H1 (cell line): ENCODE results near the gene NUDT2. TPM values are rescaled to one million over a fixed set of nuclear protein-coding genes. Genes with fewer than 3 reads are reported as not detected.

Source experiments
- CTCF ChIA-PET: fragments of 300-600 bp; sonication (Branson Sonifier 250); formaldehyde crosslinking; loops from one replicate; lab custom pipeline; 2021; ENCODE audit not compliant: partially characterized antibody; lab: Charles Lee
- POLR2A ChIA-PET: fragments of 300-600 bp; sonication (Branson Sonifier 250); formaldehyde crosslinking; loops from one replicate; lab custom pipeline; 2021; ENCODE audit warnings: inconsistent platforms; ENCODE audit not compliant: partially characterized antibody; lab: Charles Lee
- DNase-seq, 2 experiments: peaks; one replicate each; pipeline versions ENCODE4 v3.0.0 to v3.0.0-alpha.2; 2010 to 2022; ENCODE audit warnings: low spot score in 2 of 2, low read depth in 1 of 2, mixed read lengths in 1 of 2
- FAIRE-seq: peaks from 2 replicates; lab custom pipeline; 2011; peaks lifted over from hg19 to GRCh38; lab: Jason Lieb, UNC
- H2AFZ ChIP-seq: 2 replicates; pipeline ENCODE4 v1.8.1; 2012; ENCODE audit warnings: low read length, inconsistent platforms
- H2AK5ac ChIP-seq: 2 replicates; pipeline ENCODE4 v1.6.1; 2013; ENCODE audit warnings: low read depth, low read length
- H2BK120ac ChIP-seq: replicated peaks from 2 replicates; pipeline ENCODE3; 2013; ENCODE audit warnings: low read depth, low read length, inconsistent platforms
- H2BK12ac ChIP-seq: 2 replicates; pipeline ENCODE4 v1.6.1; 2013; ENCODE audit warnings: low read depth, low read length
- H2BK15ac ChIP-seq: 2 replicates; pipeline ENCODE4 v1.6.1; 2013; ENCODE audit warnings: low read length
- H2BK20ac ChIP-seq: 2 replicates; pipeline ENCODE4 v1.6.1; 2013; ENCODE audit warnings: low read length
- H2BK5ac ChIP-seq: 2 replicates; pipeline ENCODE4 v1.6.1; 2013; ENCODE audit warnings: low read depth, low read length
- H3K14ac ChIP-seq: 2 replicates; pipeline ENCODE4 v1.6.1; 2013; ENCODE audit warnings: inconsistent platforms; ENCODE audit not compliant: insufficient read length
- H3K18ac ChIP-seq: 2 replicates; pipeline ENCODE4 v1.6.1; 2013; ENCODE audit warnings: low read length; ENCODE audit errors: extremely low read depth
- H3K23ac ChIP-seq: 2 replicates; pipeline ENCODE4 v1.6.1; 2013; ENCODE audit warnings: inconsistent platforms; ENCODE audit not compliant: insufficient read length
- H3K23me2 ChIP-seq: 2 replicates; pipeline ENCODE4 v1.6.1; 2013; ENCODE audit warnings: low read depth, low read length
- H3K27ac ChIP-seq: 2 replicates; pipeline ENCODE4 v1.6.1; 2011; ENCODE audit warnings: low read depth, low read length, inconsistent platforms
- H3K27me3 ChIP-seq, 4 experiments: replicated peaks in 1 of 4; 1 replicate in 1 of 4; 2 replicates in 3 of 4; pipeline versions ENCODE4 v1.6.1 to v1.8.1; 2011 to 2013; ENCODE audit warnings: low read length in 3 of 4, mild to moderate bottlenecking in 3 of 4, inconsistent platforms in 2 of 4, mixed read lengths in 2 of 4, moderate library complexity in 1 of 4; ENCODE audit not compliant: control insufficient read depth in 3 of 4, insufficient read depth in 3 of 4; ENCODE audit errors: extremely low read depth in 1 of 4
- H3K36me3 ChIP-seq, 4 experiments: 2 replicates each; pipeline versions ENCODE4 v1.6.1 to v1.8.1; 2011 to 2013; ENCODE audit warnings: mild to moderate bottlenecking in 4 of 4, low read length in 3 of 4, moderate library complexity in 2 of 4, control low read depth in 1 of 4, inconsistent platforms in 1 of 4; ENCODE audit not compliant: insufficient read depth in 4 of 4, control insufficient read depth in 2 of 4
- H3K4ac ChIP-seq: replicated peaks from 2 replicates; pipeline ENCODE3; 2013; ENCODE audit warnings: low read length, low read depth, mixed read lengths, inconsistent platforms; ENCODE audit not compliant: insufficient read length
- H3K4me1 ChIP-seq, 4 experiments: replicated peaks in 1 of 4; 1 replicate in 1 of 4; 2 replicates in 3 of 4; pipeline versions ENCODE4 v1.6.1 to v1.8.1; 2011 to 2013; ENCODE audit warnings: low read length in 3 of 4, inconsistent platforms in 2 of 4, mixed read lengths in 1 of 4; ENCODE audit not compliant: insufficient read depth in 4 of 4, control insufficient read depth in 3 of 4
- H3K4me2 ChIP-seq, 2 experiments: 2 replicates each; pipeline versions ENCODE4 v1.6.1 to v1.8.1; 2011 to 2013; ENCODE audit warnings: low read depth in 2 of 2, low read length in 2 of 2, control low read depth in 1 of 2, inconsistent platforms in 1 of 2, mild to moderate bottlenecking in 1 of 2; ENCODE audit not compliant: insufficient read depth in 1 of 2
- H3K4me3 ChIP-seq, 4 experiments: fragments of 200-600, 300-600 bp in 1 of 4; sonication (generic), shearing (Covaris generic), sonication (Bioruptor Twin) in 1 of 4; 2 replicates each; pipeline versions ENCODE4 v1.5.1 to v1.8.1; 2011 to 2016; ENCODE audit warnings: low read length in 4 of 4, low read depth in 3 of 4, control low read depth in 2 of 4, inconsistent platforms in 2 of 4, mild to moderate bottlenecking in 2 of 4, mixed read lengths in 1 of 4, moderate library complexity in 1 of 4; ENCODE audit not compliant: insufficient read depth in 2 of 4; ENCODE audit errors: extremely low read depth in 1 of 4
- H3K56ac ChIP-seq: replicated peaks from 2 replicates; pipeline ENCODE3; 2013; ENCODE audit warnings: low read depth, mild to moderate bottlenecking, mixed read lengths, low read length, inconsistent platforms; ENCODE audit not compliant: insufficient read length
- H3K79me1 ChIP-seq: 2 replicates; pipeline ENCODE4 v1.6.1; 2013; ENCODE audit warnings: low read depth, low read length, control low read depth
- H3K79me2 ChIP-seq, 2 experiments: 2 replicates each; pipeline versions ENCODE4 v1.6.1 to v1.8.1; 2012 to 2013; ENCODE audit warnings: low read length in 2 of 2, mild to moderate bottlenecking in 2 of 2, inconsistent platforms in 1 of 2; ENCODE audit not compliant: insufficient read depth in 2 of 2, control insufficient read depth in 1 of 2
- H3K9ac ChIP-seq, 4 experiments: replicated peaks in 1 of 4; 1 replicate in 1 of 4; 2 replicates in 3 of 4; pipeline versions ENCODE4 v1.6.1 to v1.8.1; 2011 to 2013; ENCODE audit warnings: low read depth in 3 of 4, low read length in 3 of 4, control low read depth in 2 of 4, mild to moderate bottlenecking in 2 of 4, moderate library complexity in 2 of 4, inconsistent platforms in 1 of 4; ENCODE audit errors: extremely low read depth in 1 of 4
- H3K9me3 ChIP-seq, 2 experiments: 2 replicates each; pipeline versions ENCODE4 v1.6.1 to v1.8.1; 2012 to 2013; ENCODE audit warnings: mild to moderate bottlenecking in 2 of 2, moderate library complexity in 2 of 2, control low read depth in 1 of 2, inconsistent platforms in 1 of 2, low read depth in 1 of 2, low read length in 1 of 2, mixed read lengths in 1 of 2; ENCODE audit not compliant: insufficient read depth in 2 of 2
- H4K20me1 ChIP-seq, 2 experiments: replicated peaks in 1 of 2; 2 replicates each; pipeline versions ENCODE3 to v1.8.1; 2011 to 2013; ENCODE audit warnings: inconsistent platforms in 2 of 2, low read length in 2 of 2, mild to moderate bottlenecking in 1 of 2; ENCODE audit not compliant: insufficient read depth in 2 of 2, control insufficient read depth in 1 of 2
- H4K5ac ChIP-seq: 2 replicates; pipeline ENCODE4 v1.6.1; 2013; ENCODE audit warnings: low read length, low read depth, mixed read lengths, inconsistent platforms; ENCODE audit not compliant: insufficient read length
- H4K8ac ChIP-seq: 2 replicates; pipeline ENCODE4 v1.8.0; 2013; ENCODE audit warnings: mild to moderate bottlenecking, moderate library complexity, low read length, inconsistent platforms; ENCODE audit not compliant: insufficient read depth; ENCODE audit errors: extremely low read depth
- H4K91ac ChIP-seq: replicated peaks from 2 replicates; pipeline ENCODE3; 2013; ENCODE audit warnings: low read length, mixed read lengths, inconsistent platforms; ENCODE audit not compliant: insufficient read length
- CTBP2 ChIP-seq: IDR thresholded peaks from 2 replicates; pipeline ENCODE4 v1.7.0; 2011; ENCODE audit warnings: borderline replicate concordance, mild to moderate bottlenecking, moderate library complexity, mixed read lengths, low read length; ENCODE audit not compliant: insufficient read depth, insufficient read length
- CTCF ChIP-seq, 3 experiments: IDR thresholded peaks; 1 replicate in 2 of 3; 2 replicates in 1 of 3; pipeline versions ENCODE4 v1.5.1 to v1.6.1; 2011; ENCODE audit warnings: low read length in 3 of 3, mild to moderate bottlenecking in 3 of 3, inconsistent platforms in 2 of 3, low read depth in 1 of 3, moderate library complexity in 1 of 3; ENCODE audit not compliant: insufficient read depth in 1 of 3; ENCODE audit errors: control extremely low read depth in 1 of 3
- RAD21 ChIP-seq, 2 experiments: IDR thresholded peaks in 1 of 2; conservative IDR thresholded peaks in 1 of 2; 2 replicates each; pipeline ENCODE4 v1.6.1; 2011; ENCODE audit warnings: low read depth in 2 of 2, low read length in 2 of 2, improper control_type of control experiment in 1 of 2, inconsistent platforms in 1 of 2, mild to moderate bottlenecking in 1 of 2, moderate library complexity in 1 of 2
- WGBS, 2 experiments: shearing (Covaris generic) in 1 of 2; methylation state at CpG; one replicate each; pipeline versions ENCODE4 v1.1.6 to v1.1.7; 2013 to 2015; ENCODE audit warnings: low lambda C conversion rate in 2 of 2, mixed read lengths in 2 of 2, inconsistent platforms in 1 of 2, low coverage in 1 of 2, missing lambda C conversion rate in 1 of 2; ENCODE audit not compliant: insufficient replicate concordance in 2 of 2, insufficient coverage in 1 of 2, insufficient read length in 1 of 2; ENCODE audit errors: extremely low coverage in 1 of 2, missing lambda C conversion rate in 1 of 2; 5-methylcytosine and 5-hydroxymethylcytosine counted together
- polyA plus RNA-seq, 7 experiments: library from polyadenylated mRNA; depleted of rRNA in 3 of 7; stranded (reverse) in 5 of 7; unstranded in 2 of 7; fragments of >200 nt in 5 of 7; fragments of 200-250 nt in 2 of 7; gene quantifications; 1 replicate in 5 of 7; 2 replicates in 1 of 7; 4 replicates in 1 of 7; pipeline versions ENCODE4 v1.2.1 to v1.2.3, GENCODE V29; 2011 to 2013; ENCODE audit warnings: missing spikeins in 2 of 7, mixed read lengths in 2 of 7
- total RNA-seq: library from RNA; stranded (reverse); fragmentation: NEBNext Ultra II Directional; extraction: Animal tissue kit (Norgen Biotek cat#: 25700); gene quantifications from 2 replicates; pipeline ENCODE4 v1.2.1, GENCODE V29; 2021

NUDT2 gene
- total and polyA plus RNA-seq, 2 of the 8 experiments (the other 6 are each of a cell fraction or from before 2014, with no cell fraction given), result 16.7 to 23.7 TPM

- Histone ChIP-seq H3K4me1 (peaks cover 3 to 4% (median 3%) of the 10 kb centered on the region in 4 experiments; a peak in 6 of 7 replicates), H3K4me3 (no peak overlapping the region), H3K79me1 (no peaks in the 10 kb centered on the region; the same call in 1 of the 2 replicates), H2BK20ac (no peak overlapping the region), H4K5ac (no peak overlapping the region), H4K8ac (peak overlapping the region; percentile 80), H3K23ac (no peak overlapping the region), H2AK5ac (no peak overlapping the region), H3K14ac (no peak overlapping the region), H3K9me3 (peaks cover 0 to 6% of the 10 kb centered on the region in 2 experiments; a peak in 2 of 4 replicates), H2BK5ac (no peak overlapping the region), H2BK120ac (no peak overlapping the region), H3K23me2 (peaks cover 13% of the 10 kb centered on the region), H4K20me1 (peaks cover 0 to 4% of the 10 kb centered on the region in 2 experiments), H3K9ac (no peak overlapping the region)
- ChIA-PET CTCF (interaction anchor here (0.7 to 19.4 kb wide), 7 partner anchors 10 to 119 kb away, joined by 3 to 350 read pairs (median 6); no protein-coding TSS in a partner anchor), POLR2A (interaction anchor here (0.6 to 3.4 kb wide), 4 partner anchors 9 to 129 kb away, joined by 3 to 18 read pairs (median 3); no protein-coding TSS in a partner anchor)
- FAIRE-seq, result no peak
- TF ChIP-seq CTBP2, result no peak
- TF ChIP-seq CTCF (IDR thresholded peaks at IDR 0.05; ENCODE audit: control extremely low read depth in 1 of 3, insufficient read depth in 1 of 3, low read depth in 1 of 3, low read length in 3 of 3), result peak in 1 of 3 experiments; percentile 26; a peak in 1 of 4 replicates
- peak in 1 of 2 experiments; percentile 30; a peak in 1 of 4 replicates for TF ChIP-seq RAD21 (IDR thresholded peaks at IDR 0.05 in 1 of 2, conservative IDR thresholded peaks at IDR 0.05 in 1 of 2; ENCODE audit: low read depth in 2 of 2, low read length in 2 of 2)
- TF ChIP-seq, all 59 proteins: peak for 2
- no peak overlapping the region for H3K4ac ChIP-seq
- peaks cover 0 to 6% (median 3%) of the 10 kb centered on the region in 4 experiments; a peak in 3 of 7 replicates for H3K27me3 ChIP-seq
- no peak overlapping the region for H2BK12ac ChIP-seq
- H2AFZ ChIP-seq, result no peak overlapping the region
- no peaks in the 10 kb centered on the region for H3K79me2 ChIP-seq
- H3K18ac ChIP-seq, result no peak overlapping the region
- H3K56ac ChIP-seq, result no peak overlapping the region
- H4K91ac ChIP-seq, result no peak overlapping the region
- peaks cover 0 to 9% (median 0%) of the 10 kb centered on the region in 4 experiments; a peak in 1 of 8 replicates for H3K36me3 ChIP-seq
- 94% methylated on average over 33 of the region's 41 CpGs; no CpG with 5 or more reads in 1 of the 2 experiments for WGBS, 2 experiments
- H3K27ac ChIP-seq, result no peak overlapping the region
- peak in 1 of 2 experiments; percentile 50 for DNase-seq
- no peak overlapping the region for H2BK15ac ChIP-seq
- H3K4me2 ChIP-seq, result no peak overlapping the region
Observed at GRCh38 chr9:34372467-34373011, 43.2 kb downstream of the NUDT2 start.
